NCI-H226 (cell line): Measurements from ENCODE around the gene MT1M.
A peak's percentile ranks its signal among the peaks of the same experiment; 100 is the strongest.
"Not testable (repeated sequence)": the region's sequence is repeated elsewhere in the genome, so short reads cannot be mapped to it uniquely, and the experiment has no call there.

Experiments used
- DNase-seq: peaks from one replicate; pipeline ENCODE4 v3.0.0-alpha.2; 2015

MT1M gene

GRCh38 chr16:56632156-56632847 is at the start of gene MT1M:
Gene MT1M, plus strand, starts transcription at chr16:56632659. Its CDS starts 73 bp downstream, at chr16:56632732.
- DNase-seq: no peak

GRCh38 chr16:56582911-56583310 is 49.5 kb upstream of the MT1M start:
- DNase-seq: not testable (repeated sequence)

DNA sequence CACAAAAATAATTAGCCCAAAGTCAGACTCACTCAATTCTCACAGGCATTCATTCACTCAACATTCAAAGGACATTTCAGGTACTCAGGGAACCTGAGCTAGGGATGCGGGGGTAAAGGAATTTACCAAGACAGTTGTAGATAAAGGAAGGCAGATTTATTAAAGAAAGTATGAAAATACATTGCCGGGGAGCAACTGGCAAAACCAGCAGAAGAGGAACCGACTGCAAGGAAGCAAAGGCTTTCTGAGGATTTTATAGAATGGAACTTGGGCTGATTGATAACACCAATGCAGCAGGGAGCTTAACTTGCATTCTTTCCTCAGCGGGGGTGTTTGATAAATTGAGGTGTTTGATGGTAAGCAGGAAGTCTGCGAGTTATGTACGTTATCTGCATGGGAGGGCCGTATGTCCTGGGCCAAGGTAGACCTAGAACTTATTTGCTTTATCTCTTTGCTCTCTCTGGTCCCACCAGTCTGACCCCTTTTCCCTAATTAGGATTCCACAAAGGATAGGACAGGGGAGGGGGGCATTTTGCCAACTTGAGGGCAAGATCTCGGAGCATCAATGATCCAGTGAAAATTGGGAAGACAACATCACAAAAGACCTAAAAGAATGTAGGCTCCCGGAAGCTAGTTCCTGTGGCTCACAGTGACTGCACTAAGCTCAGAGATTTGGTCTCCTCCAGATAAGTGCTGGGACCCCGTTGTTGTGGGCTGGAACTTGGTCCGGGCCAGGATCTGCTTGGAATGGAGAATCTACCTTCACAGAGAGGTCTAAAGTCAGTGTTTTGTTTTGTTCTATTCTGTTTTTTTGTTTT is 48.9 kb upstream of the MT1M start:
- no peak for DNase-seq

- no peak for DNase-seq
Measured at GRCh38 chr16:56584276-56584675, 48.2 kb upstream of the MT1M start.

DNA sequence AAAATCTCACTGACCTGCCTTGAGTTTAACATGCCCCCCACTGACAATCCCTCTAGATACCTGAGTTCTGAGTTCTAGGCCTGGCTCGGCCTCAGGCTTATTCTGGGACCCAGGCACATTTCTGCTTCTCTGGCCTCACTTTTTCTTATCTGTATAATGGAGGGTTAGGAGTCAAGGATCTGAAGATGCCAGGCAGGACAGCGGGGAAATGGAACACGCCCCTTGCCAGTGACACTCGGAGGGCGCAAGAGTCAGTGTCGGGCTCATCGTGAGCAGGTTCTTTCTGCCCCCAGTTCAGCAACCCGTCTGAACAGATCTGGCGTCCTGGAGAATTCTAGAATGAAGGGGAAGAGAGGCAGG is 43.7 kb upstream of the MT1M start:
- no peak for DNase-seq

- no peak for DNase-seq
Measured at GRCh38 chr16:56589141-56590039, 43.1 kb upstream of the MT1M start, which contains the start of gene MT3. Gene MT3, plus strand, starts transcription at chr16:56589528. Its CDS starts 63 bp downstream, at chr16:56589591.

GRCh38 chr16:56591377-56592060 is 40.9 kb upstream of the MT1M start:
- DNase-seq: no peak

DNA sequence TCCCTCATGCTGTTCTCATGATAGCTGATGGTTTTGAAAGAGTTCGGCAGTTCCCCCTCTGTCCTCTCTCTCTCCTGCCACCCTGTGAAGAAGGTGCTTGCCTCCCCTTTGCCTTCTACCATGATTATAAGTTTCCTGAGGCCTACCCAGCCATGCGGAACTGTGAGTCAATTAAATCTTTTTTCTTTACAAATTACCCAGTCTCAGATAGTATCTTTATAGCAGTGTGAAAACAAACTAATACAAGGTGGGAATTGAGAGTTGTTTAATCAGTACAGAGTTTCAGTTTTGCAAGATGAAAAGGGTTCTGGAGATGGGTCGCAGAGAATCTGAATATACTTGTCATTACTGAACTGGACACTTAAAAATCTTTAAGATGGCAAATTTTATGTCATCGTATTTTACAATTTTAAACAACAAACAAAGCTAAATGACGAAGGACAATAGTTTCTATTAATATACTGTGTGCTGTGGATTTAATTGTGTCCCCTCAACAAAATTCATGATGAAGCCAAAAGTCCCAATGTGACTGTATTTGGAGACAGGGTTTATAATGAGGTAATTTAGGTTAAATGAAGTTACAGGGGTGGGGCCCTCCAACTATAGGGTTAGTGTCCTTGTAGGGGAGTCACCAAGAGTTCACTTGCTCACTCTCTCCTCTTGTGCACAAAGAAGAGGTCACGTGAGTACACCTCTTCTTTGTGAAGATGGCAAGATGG is 38.7 kb upstream of the MT1M start:
- no peak for DNase-seq

- DNase-seq: no peak
Measured at GRCh38 chr16:56594292-56594619, 38.2 kb upstream of the MT1M start.

- peak; percentile 43 for DNase-seq
Measured at GRCh38 chr16:56600398-56600999, 32.0 kb upstream of the MT1M start.

DNA sequence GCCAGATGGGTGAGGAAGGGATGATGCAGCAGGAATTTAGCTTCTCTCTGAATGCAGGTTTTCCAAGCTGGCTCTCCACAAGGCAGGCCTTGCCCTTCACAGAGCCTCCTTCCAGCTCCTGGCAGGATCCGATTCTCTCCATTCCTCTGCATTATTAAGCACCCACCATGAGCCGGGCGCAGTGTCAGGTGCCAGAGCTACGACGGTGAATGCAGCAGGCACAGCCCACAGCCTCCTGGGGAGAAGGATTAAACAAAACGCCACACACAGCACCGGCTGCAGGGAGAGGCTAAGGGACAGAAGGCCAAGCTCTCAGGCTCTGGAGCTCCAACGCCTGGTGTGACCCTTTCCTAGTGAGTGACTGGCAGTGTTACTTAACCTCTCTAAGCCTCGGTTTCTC is 31.1 kb upstream of the MT1M start:
- no peak for DNase-seq

DNA sequence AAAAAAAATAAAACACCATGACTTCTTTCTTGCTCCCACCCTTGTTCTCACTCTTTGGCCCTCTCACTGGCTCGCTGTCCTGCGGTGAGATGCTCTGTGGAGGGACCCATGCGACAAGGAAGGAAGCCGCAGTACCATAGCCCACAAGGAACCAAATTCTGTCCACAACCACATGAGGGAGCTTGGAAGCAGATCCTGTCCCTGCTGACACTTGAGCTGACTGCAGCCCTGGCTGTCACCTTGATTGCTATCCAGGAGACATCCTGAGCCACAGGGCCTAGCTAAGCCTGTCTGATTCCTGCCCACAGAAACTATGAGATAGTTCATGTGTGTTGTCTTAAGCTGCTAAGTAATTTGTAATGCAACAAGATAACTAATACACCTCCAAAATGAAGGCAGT is 28.9 kb upstream of the MT1M start:
- DNase-seq: no peak

GRCh38 chr16:56604966-56605365 is 27.5 kb upstream of the MT1M start:
- no peak for DNase-seq

GRCh38 chr16:56605475-56605874 is 27.0 kb upstream of the MT1M start:
- no peak for DNase-seq

DNA sequence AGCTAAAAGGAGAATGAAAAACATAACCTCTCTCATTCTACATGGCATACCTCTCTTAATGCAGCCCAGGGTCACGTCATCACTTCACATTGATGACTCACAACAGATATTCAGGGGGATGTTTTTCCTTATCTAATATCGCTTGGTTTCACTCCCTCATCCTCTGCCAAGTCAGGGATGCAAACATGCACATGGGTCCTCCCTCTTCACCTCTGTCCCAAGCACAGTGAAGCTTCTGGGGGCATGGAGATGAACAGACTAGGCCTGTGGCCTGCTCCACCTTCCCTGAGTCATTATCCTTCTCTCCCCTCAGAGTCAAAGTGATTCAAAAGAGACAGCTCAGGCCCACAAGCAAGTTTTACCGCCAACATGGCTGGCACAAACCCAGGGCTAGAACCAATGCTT is 26.4 kb upstream of the MT1M start:
- peak; percentile 96 for DNase-seq

GRCh38 chr16:56606476-56607108 is 25.9 kb upstream of the MT1M start:
- DNase-seq: peak; percentile 82

DNA sequence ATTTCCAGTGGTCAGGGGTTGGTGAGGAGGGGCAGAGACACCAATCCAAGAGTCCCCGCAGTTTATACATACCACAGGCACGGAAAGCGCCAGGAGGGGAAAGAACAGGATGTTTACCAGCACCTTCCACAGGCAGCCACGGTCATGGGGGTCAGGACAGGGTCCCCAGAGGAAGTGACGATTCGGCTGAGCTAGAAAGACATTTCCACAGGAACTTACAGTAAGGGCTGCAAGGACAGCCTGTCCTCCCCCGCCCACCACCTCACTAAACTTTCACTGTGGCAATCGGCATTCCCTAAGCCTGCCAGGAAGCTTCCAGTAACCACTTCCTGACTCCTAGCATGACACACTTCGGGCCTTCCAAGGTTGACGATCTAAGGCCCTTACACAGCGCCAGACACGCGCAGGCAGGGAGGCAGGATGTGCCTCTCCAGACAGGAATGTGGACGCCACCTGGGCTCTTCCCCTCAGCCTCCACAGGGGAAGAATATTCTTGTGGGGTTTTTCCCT is 25.3 kb upstream of the MT1M start:
- DNase-seq: peak; percentile 99

GRCh38 chr16:56607675-56608042 is 24.8 kb upstream of the MT1M start:
- DNase-seq: no peak

- peak; percentile 97 for DNase-seq
Measured at GRCh38 chr16:56608043-56608875, 24.2 kb upstream of the MT1M start, which contains the start of gene MT2A. Gene MT2A, plus strand, starts transcription at chr16:56608584. Its CDS starts 72 bp downstream, at chr16:56608656.
